CD4-positive, alpha-beta T cell treated with Interleukin-6 for 4 hours (primary cell): ENCODE data around the gene TRAPPC11.
"Not testable (repeated sequence)": the region's sequence is repeated elsewhere in the genome, so short reads cannot be mapped to it uniquely, and the experiment has no call there.

Source experiments
- DNase-seq: peaks from one replicate; pipeline ENCODE4 v3.0.0-alpha.2; 2020; ENCODE audit warnings: mixed read lengths

The TRAPPC11 gene

DNA sequence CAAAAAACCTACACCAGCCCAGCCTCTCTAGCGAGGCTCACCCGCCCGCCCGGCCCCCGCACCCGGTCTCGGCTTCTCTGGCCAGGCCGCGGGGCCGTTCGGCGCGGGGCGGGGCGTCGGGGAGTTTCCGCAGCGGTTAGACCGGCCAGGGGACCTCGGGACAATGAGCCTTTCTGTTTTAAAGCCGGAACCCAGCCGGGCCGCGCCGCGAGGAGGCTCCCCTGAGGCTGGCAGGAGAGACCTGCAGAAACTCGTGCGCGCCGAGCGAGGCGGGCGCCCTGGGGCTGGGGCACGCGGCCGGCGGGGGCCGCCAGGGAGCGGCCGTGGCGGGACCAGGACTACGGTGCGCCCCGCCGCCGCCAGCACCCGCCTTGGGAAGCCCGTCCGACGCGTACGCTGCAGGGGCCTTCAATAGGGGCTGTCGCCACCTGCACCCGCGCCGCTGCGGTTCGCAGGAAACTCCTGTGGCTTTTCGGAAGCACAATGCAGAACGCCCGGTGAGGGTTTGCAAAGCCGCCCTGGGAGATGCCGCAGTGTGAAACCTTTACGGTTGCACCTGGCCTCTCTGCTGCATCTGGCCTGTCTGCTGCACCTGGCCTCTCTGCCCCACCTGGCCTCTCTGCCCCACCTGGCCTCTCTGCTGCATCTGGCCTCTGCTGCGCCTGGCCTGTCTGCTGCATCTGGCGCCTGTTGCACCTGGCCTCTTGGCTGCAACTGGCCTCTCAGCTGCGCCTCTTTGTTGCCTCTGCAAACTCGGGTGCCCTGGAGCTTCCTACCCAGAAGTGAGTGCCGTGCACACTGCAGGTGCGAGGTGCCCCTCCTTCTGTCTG lies 63.9 kb downstream of the TRAPPC11 start:
- DNase-seq, result peak; percentile 54

DNA sequence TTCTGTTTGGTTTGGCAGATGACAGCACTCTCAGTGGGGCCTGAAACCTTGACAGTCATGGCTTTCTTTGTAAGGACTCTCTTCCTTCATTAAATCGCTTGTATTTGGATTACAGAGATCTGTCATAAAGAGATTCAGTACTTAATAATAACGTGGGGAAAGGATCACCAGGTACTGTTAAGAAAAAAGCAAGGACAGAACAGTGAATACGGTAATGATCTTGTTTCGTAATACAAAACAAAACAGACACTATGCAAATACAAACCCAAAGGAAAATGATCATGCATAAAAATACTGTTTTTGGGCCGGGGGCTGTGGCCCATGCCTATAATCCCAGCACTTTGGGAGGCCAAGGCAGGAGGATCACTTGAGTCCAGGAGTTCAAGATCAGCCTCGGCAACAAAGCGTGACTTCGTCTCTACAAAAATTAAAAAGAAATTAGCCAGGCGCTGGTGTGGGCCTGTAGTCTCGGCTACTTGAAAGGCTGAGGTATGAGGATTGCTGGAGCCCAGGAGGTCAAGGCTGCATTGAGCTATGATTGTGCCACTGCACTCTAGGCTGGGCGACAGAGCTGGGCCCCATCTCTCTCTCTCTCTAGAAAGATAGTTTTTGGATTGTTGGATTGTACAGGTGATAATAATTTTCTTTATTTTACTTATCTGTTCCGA lies 64.6 kb downstream of the TRAPPC11 start:
- DNase-seq, result no peak

DNA sequence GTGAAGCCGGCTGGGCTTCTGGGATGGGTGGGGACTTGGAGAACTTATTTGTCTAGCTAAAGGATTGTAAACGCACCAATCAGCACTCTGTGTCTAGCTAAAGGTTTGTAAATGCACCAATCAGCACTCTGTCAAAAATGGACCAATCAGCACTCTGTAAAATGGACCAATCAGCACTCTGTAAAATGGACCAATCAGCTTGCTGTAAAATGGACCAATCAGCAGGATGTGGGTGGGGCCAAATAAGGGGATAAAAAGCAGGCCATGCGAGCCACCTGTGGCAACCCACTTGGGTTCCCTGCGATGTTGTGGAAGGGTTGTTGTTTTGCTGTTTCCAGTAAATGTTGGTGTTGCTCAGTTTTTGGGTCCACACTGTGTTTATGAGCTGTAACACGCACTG lies 66.5 kb downstream of the TRAPPC11 start:
- DNase-seq, result not testable (repeated sequence)

DNA sequence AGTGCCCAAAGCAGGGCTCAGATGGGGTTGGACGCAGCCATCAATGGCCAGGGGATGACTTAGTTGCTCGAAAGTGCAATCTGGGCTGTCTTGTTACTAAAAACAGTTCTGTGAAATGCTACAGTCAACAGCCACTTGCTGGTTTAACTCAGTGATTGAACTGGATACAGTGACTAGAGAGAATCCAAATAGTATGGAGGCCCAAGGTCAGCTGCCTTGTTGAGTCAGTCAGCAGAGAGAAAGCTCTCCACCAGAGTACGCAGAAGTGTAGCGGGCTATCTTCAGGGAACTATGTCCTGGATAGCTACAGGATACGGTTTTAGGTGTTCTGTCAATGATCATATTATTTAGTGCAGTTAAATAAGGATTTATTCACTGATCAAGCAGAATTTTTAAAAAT lies 68.4 kb downstream of the TRAPPC11 start:
- DNase-seq, result no peak

DNA sequence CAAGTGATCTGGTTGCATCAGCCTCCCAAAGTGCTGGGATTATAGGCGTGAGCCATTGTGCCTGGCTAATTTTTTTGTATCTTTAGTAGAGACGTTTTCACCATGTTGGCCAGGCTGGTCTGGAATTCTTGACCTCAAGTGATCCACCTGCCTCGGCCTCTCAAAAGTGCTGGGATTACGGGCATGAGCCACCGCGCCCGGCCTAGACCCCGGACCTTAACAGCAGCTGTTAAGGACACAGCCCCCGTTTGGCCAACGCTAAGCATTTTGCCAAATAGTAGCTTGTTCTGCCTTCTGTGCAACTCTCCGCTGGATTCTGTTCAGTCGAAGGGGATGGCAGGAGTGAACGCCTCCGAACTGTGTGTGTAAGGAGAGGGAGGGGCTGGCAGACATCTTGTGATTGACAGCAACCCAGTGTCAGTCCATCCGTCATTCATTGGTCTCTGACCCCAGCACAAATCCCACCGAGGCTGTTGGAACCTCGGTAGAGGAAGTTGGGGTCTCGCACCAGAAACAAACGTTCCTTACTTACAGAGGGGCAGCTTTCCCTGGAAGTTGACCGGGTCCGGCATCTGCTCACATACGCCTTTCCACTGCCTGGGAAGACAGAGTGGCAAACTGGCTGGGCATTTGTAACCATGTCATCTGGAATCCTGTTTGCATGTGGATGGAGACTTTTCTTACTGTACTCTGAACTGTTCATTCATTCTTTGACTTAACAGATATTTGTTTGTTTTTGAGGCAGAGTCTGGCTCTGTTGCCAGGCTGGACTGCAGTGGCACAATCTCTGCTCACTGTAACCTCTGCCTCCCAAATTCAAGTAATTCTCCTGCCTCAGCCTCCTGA lies 69.4 kb downstream of the TRAPPC11 start:
- no peak for DNase-seq

DNA sequence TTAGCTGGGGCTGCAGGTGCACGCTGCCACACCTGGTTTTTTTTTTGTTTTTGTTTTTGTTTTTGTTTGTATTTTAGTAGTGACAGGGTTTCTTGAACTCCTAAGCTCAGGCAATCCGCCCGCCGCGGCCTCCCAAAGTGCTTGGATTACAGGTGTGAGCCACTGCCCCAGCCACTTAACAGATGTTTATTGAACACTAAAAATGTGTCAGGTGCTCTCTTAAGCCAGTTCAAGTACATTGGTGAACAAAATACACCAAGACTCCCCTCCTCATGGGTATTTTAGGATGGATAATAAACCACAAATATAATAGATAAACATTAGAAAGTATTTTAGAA lies 69.9 kb downstream of the TRAPPC11 start:
- DNase-seq, result no peak

DNA sequence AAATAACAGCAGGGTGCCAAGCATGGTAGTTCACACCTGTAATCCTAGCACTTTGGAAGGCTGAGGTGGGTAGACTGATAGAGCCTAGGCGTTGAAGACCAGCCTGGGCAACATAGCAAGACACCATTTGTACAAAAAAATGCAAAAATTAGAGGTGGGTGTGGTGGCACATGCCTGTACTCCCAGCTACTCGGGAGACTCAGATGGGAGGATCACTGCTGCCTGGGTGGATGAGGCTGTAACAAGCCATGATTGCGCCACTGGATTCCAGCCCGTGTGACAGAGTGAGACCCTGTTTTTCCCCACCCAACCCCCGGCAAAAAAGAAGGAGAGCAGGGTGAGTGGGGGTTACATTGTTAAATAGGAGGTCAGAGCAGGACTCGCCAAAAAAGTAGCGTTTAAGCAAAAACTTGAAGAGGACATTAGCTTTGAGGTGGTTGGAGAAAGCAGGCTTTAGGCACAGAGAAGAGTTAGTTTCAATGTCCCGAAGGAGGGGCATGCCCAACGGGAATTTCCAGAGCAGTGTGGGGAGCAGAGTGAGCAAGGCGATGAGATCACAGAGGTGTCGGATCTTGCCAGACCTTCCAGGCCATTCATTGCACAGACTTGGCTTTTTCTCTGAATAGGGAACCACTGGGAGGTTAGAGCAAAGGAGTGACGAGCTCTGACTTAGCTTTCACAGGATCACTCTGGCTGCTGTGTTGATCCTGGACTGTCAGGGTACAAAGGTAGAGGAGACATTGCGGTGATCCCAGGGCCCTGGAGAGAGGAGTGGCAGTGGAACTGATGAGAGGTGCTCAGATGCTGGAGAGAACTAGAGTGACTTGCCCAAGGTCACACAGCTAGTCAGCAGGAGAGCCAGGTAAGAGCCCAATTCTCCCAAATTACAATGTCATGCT lies 70.6 kb downstream of the TRAPPC11 start:
- DNase-seq, result no peak

DNA sequence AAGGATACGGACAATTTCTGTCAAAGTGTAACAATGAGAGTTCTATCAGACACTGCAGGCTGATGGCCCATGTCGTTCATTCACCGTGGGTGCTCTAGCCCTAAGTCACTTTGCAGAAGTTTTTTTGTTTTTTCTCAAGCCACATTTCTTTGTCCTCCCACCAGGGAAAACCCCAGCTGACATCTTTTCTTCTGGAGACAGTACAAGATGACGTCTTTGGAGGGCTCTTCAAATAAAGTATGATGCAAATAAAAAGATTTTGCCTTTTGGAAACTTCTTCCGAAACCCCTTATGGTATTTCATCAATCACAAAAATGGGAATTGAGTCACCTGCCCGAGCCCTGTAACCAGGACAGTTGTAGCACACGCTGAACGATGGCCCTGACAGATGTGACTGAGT lies 73.2 kb downstream of the TRAPPC11 start:
- DNase-seq, result no peak

DNA sequence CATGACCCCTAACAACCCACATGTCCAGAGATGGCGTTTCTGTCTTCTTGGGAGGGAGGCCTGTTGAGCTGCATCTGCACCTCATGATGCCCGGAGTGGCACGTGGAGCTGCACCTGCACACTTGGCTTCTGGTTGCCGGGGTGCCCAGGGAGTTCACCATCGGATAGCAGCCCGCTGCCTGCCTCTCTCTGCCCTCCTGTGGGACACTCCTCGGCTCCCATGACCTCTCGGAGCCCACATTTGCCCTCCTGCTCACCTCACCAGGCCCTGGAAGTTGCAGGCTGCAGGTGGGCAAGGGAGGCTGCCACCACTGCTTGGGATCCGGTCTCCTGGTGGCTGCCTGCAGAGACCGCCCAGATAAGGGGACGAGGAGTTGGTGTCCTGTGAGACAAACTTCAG lies 74.1 kb downstream of the TRAPPC11 start:
- DNase-seq, result no peak

DNA sequence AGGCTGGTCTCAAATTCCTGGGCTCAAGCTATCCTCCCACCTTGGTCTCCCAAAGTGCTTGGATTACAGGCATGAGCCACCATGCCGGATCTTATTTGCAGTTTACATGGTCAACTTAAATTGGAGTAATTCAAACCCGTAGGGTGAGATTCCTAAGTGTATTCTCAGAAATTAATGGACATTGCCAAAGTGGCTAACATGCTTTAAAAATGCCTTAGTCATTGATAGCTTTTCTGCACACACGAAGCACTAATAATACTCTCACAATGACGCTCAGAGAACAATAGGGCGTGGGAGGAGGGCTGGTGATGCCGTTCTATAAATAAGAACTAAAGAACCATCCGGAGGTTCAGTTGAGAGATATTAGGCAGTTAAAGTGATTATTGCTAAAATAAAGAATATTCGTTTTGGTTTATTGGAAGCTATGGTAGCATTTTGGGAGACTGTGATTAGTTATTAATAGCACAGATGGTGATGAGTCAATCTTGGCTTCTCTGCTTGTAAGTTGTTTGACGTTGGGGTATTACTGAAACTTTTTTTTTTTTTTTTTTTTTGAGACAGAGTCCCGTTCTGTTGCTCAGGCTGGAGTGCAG lies 79.1 kb downstream of the TRAPPC11 start:
- DNase-seq, result no peak

DNA sequence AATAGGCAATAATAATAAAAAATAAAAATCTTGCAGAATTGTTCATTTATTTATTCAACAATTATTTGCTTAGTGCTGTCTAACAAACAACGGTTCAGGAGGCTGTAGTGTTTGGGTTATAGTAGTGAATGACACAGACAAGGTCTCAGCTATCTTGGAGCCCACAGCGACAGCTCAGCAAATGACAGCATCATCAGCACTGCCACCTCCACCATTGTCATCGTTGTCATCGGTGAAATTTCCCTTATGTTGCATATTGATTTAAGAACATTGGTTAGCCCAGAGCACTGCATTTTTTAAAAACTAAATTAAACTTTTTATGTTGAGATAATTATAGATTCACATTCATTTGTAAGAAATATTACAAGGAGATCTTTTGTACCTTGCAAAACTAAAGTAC lies 79.9 kb downstream of the TRAPPC11 start:
- no peak for DNase-seq

DNA sequence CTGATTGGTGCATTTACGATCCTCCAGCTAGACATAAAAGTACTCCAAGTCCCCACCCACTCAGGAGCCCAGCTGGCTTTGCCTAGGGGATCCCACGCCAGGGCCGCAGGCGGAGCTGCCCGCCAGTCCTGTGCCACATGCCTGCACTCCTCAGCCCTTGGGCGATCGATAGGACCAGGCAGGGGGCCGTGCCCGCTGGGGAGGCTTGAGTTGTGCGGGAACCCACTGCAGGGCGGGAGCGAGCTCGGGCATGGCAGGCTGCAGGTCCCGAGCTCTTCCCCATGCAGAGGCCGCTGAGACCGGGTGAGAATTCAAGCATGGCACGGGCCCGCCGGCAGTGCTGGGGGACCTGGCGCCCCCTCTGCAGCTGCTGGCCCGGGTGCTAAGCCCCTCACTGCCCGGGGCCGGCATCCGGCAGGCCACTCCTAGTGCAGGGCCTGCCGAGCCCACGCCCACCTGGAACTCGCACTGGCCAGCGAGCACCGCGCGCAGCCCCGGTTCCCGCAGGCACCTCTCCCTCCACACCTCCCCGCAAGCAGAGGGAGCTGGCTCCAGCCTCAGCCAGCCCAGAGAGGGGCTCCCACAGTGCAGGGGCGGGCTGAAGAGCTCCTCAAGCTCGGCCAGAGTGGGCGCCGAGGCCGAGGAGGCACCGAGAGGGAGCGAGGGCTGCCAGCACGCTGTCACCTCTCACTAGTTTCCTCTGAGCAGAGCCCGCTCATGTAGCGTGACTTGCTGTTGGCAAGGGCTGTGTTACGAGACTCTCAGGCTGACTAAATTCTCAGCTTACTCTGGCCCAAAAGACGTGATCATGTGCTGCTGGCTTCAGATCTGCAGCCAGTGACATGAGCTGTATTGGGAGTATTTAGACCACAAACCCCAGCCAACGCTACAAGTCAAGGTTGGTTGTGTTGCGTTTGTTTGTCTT lies 87.5 kb downstream of the TRAPPC11 start:
- no peak for DNase-seq

DNA sequence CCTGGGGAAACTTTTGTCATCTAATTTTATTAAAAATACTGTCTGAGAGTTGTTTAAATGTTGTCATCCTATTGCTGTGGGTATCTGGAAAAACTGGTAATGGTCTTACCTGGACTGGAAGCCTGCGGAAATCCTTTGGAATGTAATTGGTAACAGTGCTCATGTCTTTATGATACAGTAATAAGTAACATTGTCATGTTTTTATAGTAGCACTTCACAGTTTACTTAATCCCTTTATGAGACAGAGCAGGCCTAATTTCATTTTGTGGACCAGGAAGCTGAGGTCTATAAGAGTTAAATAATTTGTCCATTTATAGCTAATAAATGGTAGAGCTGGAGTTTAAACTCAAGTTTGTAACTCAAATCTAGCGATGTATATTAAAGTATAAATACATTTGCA lies 88.3 kb downstream of the TRAPPC11 start:
- no peak for DNase-seq

DNA sequence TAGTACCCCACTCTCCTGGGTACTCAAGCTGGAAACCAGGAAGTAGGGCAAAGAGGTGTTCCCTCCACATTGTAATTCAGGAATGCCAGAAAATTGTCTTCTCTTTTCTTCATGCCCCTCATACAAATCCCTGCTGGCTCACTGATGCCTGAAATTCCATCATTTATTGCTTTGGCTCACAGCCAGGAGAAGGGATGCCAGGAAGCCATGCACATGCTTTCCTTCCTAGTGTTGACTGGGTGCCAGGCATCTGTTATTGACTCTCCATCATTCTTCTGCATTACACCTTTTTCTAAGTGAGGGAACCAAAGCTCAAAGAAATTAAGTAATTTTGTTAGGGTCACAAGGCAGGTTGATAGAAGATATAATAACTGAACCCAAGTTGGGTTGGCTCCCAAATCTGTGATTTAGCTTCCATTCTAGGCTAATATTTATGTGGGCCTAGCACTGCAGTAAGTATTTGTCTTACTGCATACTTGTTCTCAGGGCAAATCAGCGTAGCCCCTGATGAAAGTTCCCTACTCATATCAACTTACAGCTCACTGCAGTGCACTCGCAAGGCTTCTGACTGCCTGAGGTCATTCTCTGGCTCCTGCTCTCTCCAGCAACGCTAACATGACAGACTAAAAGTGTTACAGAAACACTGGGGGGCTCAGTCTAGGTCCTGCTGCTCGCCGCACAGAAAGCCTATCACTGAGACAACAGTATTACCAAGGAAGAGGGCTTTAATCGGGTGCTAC lies 89.0 kb downstream of the TRAPPC11 start:
- no peak for DNase-seq

DNA sequence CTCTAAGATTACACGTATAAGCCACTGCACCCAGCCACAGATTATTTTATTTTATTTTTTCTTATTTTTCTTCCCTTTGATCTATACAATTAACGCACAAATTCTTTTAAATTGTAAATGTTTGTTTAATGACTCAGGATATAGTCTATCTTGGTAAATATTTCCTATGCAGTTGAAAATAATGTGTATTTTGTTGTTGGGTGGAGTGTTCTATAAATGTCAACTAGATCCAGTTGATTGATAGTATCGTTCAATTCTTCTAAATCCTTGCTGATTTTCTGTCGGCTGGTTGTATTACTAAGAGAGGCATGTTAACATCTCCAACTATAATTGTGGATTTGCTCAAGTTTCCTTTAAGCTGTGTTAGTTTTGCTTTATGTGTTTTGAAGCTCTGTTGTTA lies 92.0 kb downstream of the TRAPPC11 start:
- no peak for DNase-seq

DNA sequence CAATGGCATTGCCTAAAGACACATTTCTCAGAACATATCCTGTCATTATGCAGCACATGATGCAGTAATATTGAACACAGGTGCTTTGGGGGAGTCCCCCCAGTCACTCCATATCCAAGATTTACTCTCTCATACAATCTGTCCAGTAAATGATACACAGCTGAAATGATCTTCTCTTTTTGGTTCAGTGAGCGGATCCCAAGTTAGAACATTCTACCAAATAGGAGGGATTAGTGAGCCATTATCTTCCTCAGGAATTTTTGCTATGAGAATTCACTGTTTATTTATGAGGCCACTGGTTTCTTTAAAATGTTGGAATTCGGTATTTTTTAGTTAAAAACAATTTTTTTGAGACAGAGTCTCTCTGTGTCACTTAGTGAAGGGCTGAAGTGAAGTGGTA lies 96.5 kb downstream of the TRAPPC11 start:
- DNase-seq, result no peak

DNA sequence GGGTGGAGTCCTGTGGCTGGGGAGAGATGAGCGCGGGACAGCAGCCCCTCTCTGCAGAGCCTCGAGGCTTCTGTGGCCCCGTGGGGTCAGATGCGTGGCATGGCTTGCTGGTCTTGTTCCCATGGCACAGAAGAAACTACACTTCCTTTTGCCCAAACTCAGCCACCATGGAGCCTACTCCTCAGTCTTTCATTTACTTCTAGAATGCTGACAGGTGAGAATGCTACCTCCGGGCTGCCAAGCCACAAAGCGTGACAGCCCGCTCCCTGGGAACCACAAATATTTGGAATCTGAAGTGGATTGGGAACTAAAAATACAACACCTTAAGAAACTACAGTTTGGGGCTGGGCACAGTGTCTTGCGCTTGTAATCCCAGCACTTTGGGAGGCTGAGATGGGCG lies 98.0 kb downstream of the TRAPPC11 start:
- no peak for DNase-seq

DNA sequence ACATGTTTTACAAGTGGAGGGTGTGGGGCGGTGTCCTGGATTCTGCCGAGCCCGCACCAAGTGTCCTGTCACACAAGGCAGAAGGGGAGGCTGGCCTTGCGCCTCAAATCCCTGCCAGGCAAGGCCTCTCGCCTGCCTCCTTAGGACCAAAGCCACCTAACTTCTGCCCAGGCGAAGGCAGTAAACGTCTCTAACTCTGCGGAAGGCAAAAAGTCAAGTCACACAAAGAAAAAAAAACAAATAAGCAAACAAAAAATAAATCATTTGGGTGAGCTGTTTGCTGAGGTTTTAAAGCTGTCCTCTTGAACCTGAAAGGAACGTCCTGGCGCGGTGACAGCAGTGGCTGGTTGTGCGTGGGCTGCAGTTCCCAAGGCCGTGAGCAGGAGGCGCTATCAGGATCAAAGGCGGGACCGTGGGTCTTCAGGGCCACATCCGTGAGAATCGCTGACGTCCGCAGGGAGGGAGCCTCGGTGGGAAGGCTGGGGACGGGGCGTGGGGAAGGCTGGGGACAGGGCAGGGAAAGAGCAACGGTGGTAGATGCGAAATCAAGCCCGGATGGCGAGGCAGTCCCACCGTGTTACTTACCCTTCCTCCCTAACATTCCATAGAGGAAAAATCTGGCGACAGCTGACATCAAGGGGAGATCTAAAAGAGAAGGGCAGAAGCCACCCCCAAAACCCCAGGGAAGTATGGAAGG lies 99.1 kb downstream of the TRAPPC11 start:
- no peak for DNase-seq

DNA sequence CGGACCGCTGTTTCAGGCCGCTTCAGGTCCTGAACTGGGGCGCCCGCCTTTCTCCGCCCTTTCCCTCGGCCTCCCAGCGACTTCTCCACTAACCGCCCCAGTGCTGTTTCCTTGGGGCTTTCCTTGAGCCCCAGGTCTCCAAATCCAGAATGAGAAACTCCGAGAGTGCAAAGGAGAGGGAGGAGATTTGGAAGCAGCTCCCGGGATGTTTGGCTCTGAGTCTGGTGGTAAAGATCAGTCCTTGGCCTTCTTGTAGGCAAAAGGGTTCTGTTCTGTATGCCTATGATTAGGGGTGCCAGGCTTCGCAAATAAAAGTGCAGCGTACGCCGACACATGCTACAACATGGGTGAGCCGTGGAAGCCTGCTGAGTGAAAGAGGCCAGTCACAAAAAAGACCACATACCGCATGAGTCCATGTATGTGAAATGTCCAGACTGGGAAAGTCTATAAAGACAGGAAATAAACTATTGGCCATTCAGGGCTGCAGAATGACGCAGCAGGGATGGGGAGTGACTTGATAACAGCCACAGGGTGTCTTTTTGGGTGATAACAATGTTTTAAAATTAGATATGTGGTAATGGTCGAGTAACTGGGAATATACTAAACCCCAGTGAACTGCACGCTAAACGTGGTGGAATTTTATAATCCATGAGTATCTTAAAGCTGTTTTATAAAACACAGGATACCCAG lies 99.8 kb downstream of the TRAPPC11 start:
- DNase-seq, result no peak
